H1 (cell line): Measurements from ENCODE around the gene CITED1. TPM values are rescaled to one million over a fixed set of nuclear protein-coding genes. Genes with fewer than 3 reads are reported as not detected.

Source experiments
- CTCF ChIA-PET: fragments of 300-600 bp; sonication (Branson Sonifier 250); formaldehyde crosslinking; loops from one replicate; lab custom pipeline; 2021; ENCODE audit not compliant: partially characterized antibody; lab: Charles Lee
- POLR2A ChIA-PET: fragments of 300-600 bp; sonication (Branson Sonifier 250); formaldehyde crosslinking; loops from one replicate; lab custom pipeline; 2021; ENCODE audit warnings: inconsistent platforms; ENCODE audit not compliant: partially characterized antibody; lab: Charles Lee
- DNase-seq, 2 experiments: peaks; one replicate each; pipeline versions ENCODE4 v3.0.0 to v3.0.0-alpha.2; 2010 to 2022; ENCODE audit warnings: low spot score in 2 of 2, low read depth in 1 of 2, mixed read lengths in 1 of 2
- FAIRE-seq: peaks from 2 replicates; lab custom pipeline; 2011; peaks lifted over from hg19 to GRCh38; lab: Jason Lieb, UNC
- H2AFZ ChIP-seq: 2 replicates; pipeline ENCODE4 v1.8.1; 2012; ENCODE audit warnings: low read length, inconsistent platforms
- H2AK5ac ChIP-seq: 2 replicates; pipeline ENCODE4 v1.6.1; 2013; ENCODE audit warnings: low read depth, low read length
- H2BK120ac ChIP-seq: replicated peaks from 2 replicates; pipeline ENCODE3; 2013; ENCODE audit warnings: low read depth, low read length, inconsistent platforms
- H2BK12ac ChIP-seq: 2 replicates; pipeline ENCODE4 v1.6.1; 2013; ENCODE audit warnings: low read depth, low read length
- H2BK15ac ChIP-seq: 2 replicates; pipeline ENCODE4 v1.6.1; 2013; ENCODE audit warnings: low read length
- H2BK20ac ChIP-seq: 2 replicates; pipeline ENCODE4 v1.6.1; 2013; ENCODE audit warnings: low read length
- H2BK5ac ChIP-seq: 2 replicates; pipeline ENCODE4 v1.6.1; 2013; ENCODE audit warnings: low read depth, low read length
- H3K14ac ChIP-seq: 2 replicates; pipeline ENCODE4 v1.6.1; 2013; ENCODE audit warnings: inconsistent platforms; ENCODE audit not compliant: insufficient read length
- H3K18ac ChIP-seq: 2 replicates; pipeline ENCODE4 v1.6.1; 2013; ENCODE audit warnings: low read length; ENCODE audit errors: extremely low read depth
- H3K23ac ChIP-seq: 2 replicates; pipeline ENCODE4 v1.6.1; 2013; ENCODE audit warnings: inconsistent platforms; ENCODE audit not compliant: insufficient read length
- H3K23me2 ChIP-seq: 2 replicates; pipeline ENCODE4 v1.6.1; 2013; ENCODE audit warnings: low read depth, low read length
- H3K27ac ChIP-seq: 2 replicates; pipeline ENCODE4 v1.6.1; 2011; ENCODE audit warnings: low read depth, low read length, inconsistent platforms
- H3K27me3 ChIP-seq, 4 experiments: replicated peaks in 1 of 4; 1 replicate in 1 of 4; 2 replicates in 3 of 4; pipeline versions ENCODE4 v1.6.1 to v1.8.1; 2011 to 2013; ENCODE audit warnings: low read length in 3 of 4, mild to moderate bottlenecking in 3 of 4, inconsistent platforms in 2 of 4, mixed read lengths in 2 of 4, moderate library complexity in 1 of 4; ENCODE audit not compliant: control insufficient read depth in 3 of 4, insufficient read depth in 3 of 4; ENCODE audit errors: extremely low read depth in 1 of 4
- H3K36me3 ChIP-seq, 4 experiments: 2 replicates each; pipeline versions ENCODE4 v1.6.1 to v1.8.1; 2011 to 2013; ENCODE audit warnings: mild to moderate bottlenecking in 4 of 4, low read length in 3 of 4, moderate library complexity in 2 of 4, control low read depth in 1 of 4, inconsistent platforms in 1 of 4; ENCODE audit not compliant: insufficient read depth in 4 of 4, control insufficient read depth in 2 of 4
- H3K4ac ChIP-seq: replicated peaks from 2 replicates; pipeline ENCODE3; 2013; ENCODE audit warnings: low read length, low read depth, mixed read lengths, inconsistent platforms; ENCODE audit not compliant: insufficient read length
- H3K4me1 ChIP-seq, 4 experiments: replicated peaks in 1 of 4; 1 replicate in 1 of 4; 2 replicates in 3 of 4; pipeline versions ENCODE4 v1.6.1 to v1.8.1; 2011 to 2013; ENCODE audit warnings: low read length in 3 of 4, inconsistent platforms in 2 of 4, mixed read lengths in 1 of 4; ENCODE audit not compliant: insufficient read depth in 4 of 4, control insufficient read depth in 3 of 4
- H3K4me2 ChIP-seq, 2 experiments: 2 replicates each; pipeline versions ENCODE4 v1.6.1 to v1.8.1; 2011 to 2013; ENCODE audit warnings: low read depth in 2 of 2, low read length in 2 of 2, control low read depth in 1 of 2, inconsistent platforms in 1 of 2, mild to moderate bottlenecking in 1 of 2; ENCODE audit not compliant: insufficient read depth in 1 of 2
- H3K4me3 ChIP-seq, 4 experiments: fragments of 200-600, 300-600 bp in 1 of 4; sonication (generic), shearing (Covaris generic), sonication (Bioruptor Twin) in 1 of 4; 2 replicates each; pipeline versions ENCODE4 v1.5.1 to v1.8.1; 2011 to 2016; ENCODE audit warnings: low read length in 4 of 4, low read depth in 3 of 4, control low read depth in 2 of 4, inconsistent platforms in 2 of 4, mild to moderate bottlenecking in 2 of 4, mixed read lengths in 1 of 4, moderate library complexity in 1 of 4; ENCODE audit not compliant: insufficient read depth in 2 of 4; ENCODE audit errors: extremely low read depth in 1 of 4
- H3K56ac ChIP-seq: replicated peaks from 2 replicates; pipeline ENCODE3; 2013; ENCODE audit warnings: low read depth, mild to moderate bottlenecking, mixed read lengths, low read length, inconsistent platforms; ENCODE audit not compliant: insufficient read length
- H3K79me1 ChIP-seq: 2 replicates; pipeline ENCODE4 v1.6.1; 2013; ENCODE audit warnings: low read depth, low read length, control low read depth
- H3K79me2 ChIP-seq, 2 experiments: 2 replicates each; pipeline versions ENCODE4 v1.6.1 to v1.8.1; 2012 to 2013; ENCODE audit warnings: low read length in 2 of 2, mild to moderate bottlenecking in 2 of 2, inconsistent platforms in 1 of 2; ENCODE audit not compliant: insufficient read depth in 2 of 2, control insufficient read depth in 1 of 2
- H3K9ac ChIP-seq, 4 experiments: replicated peaks in 1 of 4; 1 replicate in 1 of 4; 2 replicates in 3 of 4; pipeline versions ENCODE4 v1.6.1 to v1.8.1; 2011 to 2013; ENCODE audit warnings: low read depth in 3 of 4, low read length in 3 of 4, control low read depth in 2 of 4, mild to moderate bottlenecking in 2 of 4, moderate library complexity in 2 of 4, inconsistent platforms in 1 of 4; ENCODE audit errors: extremely low read depth in 1 of 4
- H3K9me3 ChIP-seq, 2 experiments: 2 replicates each; pipeline versions ENCODE4 v1.6.1 to v1.8.1; 2012 to 2013; ENCODE audit warnings: mild to moderate bottlenecking in 2 of 2, moderate library complexity in 2 of 2, control low read depth in 1 of 2, inconsistent platforms in 1 of 2, low read depth in 1 of 2, low read length in 1 of 2, mixed read lengths in 1 of 2; ENCODE audit not compliant: insufficient read depth in 2 of 2
- H4K20me1 ChIP-seq, 2 experiments: replicated peaks in 1 of 2; 2 replicates each; pipeline versions ENCODE3 to v1.8.1; 2011 to 2013; ENCODE audit warnings: inconsistent platforms in 2 of 2, low read length in 2 of 2, mild to moderate bottlenecking in 1 of 2; ENCODE audit not compliant: insufficient read depth in 2 of 2, control insufficient read depth in 1 of 2
- H4K5ac ChIP-seq: 2 replicates; pipeline ENCODE4 v1.6.1; 2013; ENCODE audit warnings: low read length, low read depth, mixed read lengths, inconsistent platforms; ENCODE audit not compliant: insufficient read length
- H4K8ac ChIP-seq: 2 replicates; pipeline ENCODE4 v1.8.0; 2013; ENCODE audit warnings: mild to moderate bottlenecking, moderate library complexity, low read length, inconsistent platforms; ENCODE audit not compliant: insufficient read depth; ENCODE audit errors: extremely low read depth
- H4K91ac ChIP-seq: replicated peaks from 2 replicates; pipeline ENCODE3; 2013; ENCODE audit warnings: low read length, mixed read lengths, inconsistent platforms; ENCODE audit not compliant: insufficient read length
- ASH2L ChIP-seq: fragments of 200-600, 300-600 bp; sonication (generic); IDR thresholded peaks from one replicate; pipeline ENCODE4 v1.7.1; 2017; ENCODE audit warnings: low read length
- BRCA1 ChIP-seq: IDR thresholded peaks from 2 replicates; pipeline ENCODE4 v1.6.1; 2012; ENCODE audit warnings: low read depth, low read length, improper control_type of control experiment
- CBX8 ChIP-seq: fragments of 300-800, 300-1000 bp; sonication (generic); IDR thresholded peaks from 2 replicates; pipeline ENCODE4 v1.7.1; 2016; ENCODE audit warnings: low read depth, low read length, borderline replicate concordance
- CREB1 ChIP-seq: IDR thresholded peaks from 2 replicates; pipeline ENCODE4 v1.6.1; 2012; ENCODE audit warnings: inconsistent platforms
- JUN ChIP-seq: IDR thresholded peaks from 2 replicates; pipeline ENCODE4 v1.6.1; 2011; ENCODE audit warnings: low read depth, mild to moderate bottlenecking, improper control_type of control experiment, low read length
- MAFK ChIP-seq: IDR thresholded peaks from 2 replicates; pipeline ENCODE4 v1.6.1; 2012; ENCODE audit warnings: low read depth, mild to moderate bottlenecking, improper control_type of control experiment, low read length
- NRF1 ChIP-seq: IDR thresholded peaks from 2 replicates; pipeline ENCODE4 v1.6.1; 2011; ENCODE audit warnings: mild to moderate bottlenecking, low read depth, low read length, improper control_type of control experiment
- PHF8 ChIP-seq: fragments of 200-600 bp; sonication (generic); conservative IDR thresholded peaks from 2 replicates; pipeline ENCODE4 v1.7.1; 2012; ENCODE audit warnings: low read depth, mild to moderate bottlenecking, inconsistent platforms, low read length, moderate library complexity
- RFX5 ChIP-seq: IDR thresholded peaks from 2 replicates; pipeline ENCODE4 v1.6.1; 2011; ENCODE audit warnings: low read depth, low read length, improper control_type of control experiment, borderline replicate concordance
- RXRA ChIP-seq: IDR thresholded peaks from 2 replicates; pipeline ENCODE4 v1.6.1; 2011; ENCODE audit warnings: low read depth, mild to moderate bottlenecking, low read length, moderate library complexity; ENCODE audit not compliant: insufficient read depth
- SIN3A ChIP-seq, 2 experiments: IDR thresholded peaks in 1 of 2; conservative IDR thresholded peaks in 1 of 2; 2 replicates each; pipeline ENCODE4 v1.6.1; 2011 to 2012; ENCODE audit warnings: low read length in 2 of 2, improper control_type of control experiment in 1 of 2, low read depth in 1 of 2, mild to moderate bottlenecking in 1 of 2
- SP1 ChIP-seq: IDR thresholded peaks from 2 replicates; pipeline ENCODE4 v1.6.1; 2011; ENCODE audit warnings: low read depth, low read length
- SRF ChIP-seq: IDR thresholded peaks from 2 replicates; pipeline ENCODE4 v1.6.1; 2011; ENCODE audit warnings: mild to moderate bottlenecking, low read depth, low read length, moderate library complexity
- TAF1 ChIP-seq: IDR thresholded peaks from 2 replicates; pipeline ENCODE4 v1.6.1; 2011; ENCODE audit warnings: mild to moderate bottlenecking, low read depth, low read length
- TBP ChIP-seq: IDR thresholded peaks from 2 replicates; pipeline ENCODE4 v1.6.1; 2011; ENCODE audit warnings: low read depth, low read length, improper control_type of control experiment
- ZNF274 ChIP-seq: IDR thresholded peaks from 2 replicates; pipeline ENCODE4 v1.7.0; 2012; ENCODE audit warnings: low read length, borderline replicate concordance; ENCODE audit errors: extremely low read depth
- WGBS, 2 experiments: shearing (Covaris generic) in 1 of 2; methylation state at CpG; one replicate each; pipeline versions ENCODE4 v1.1.6 to v1.1.7; 2013 to 2015; ENCODE audit warnings: low lambda C conversion rate in 2 of 2, mixed read lengths in 2 of 2, inconsistent platforms in 1 of 2, low coverage in 1 of 2, missing lambda C conversion rate in 1 of 2; ENCODE audit not compliant: insufficient replicate concordance in 2 of 2, insufficient coverage in 1 of 2, insufficient read length in 1 of 2; ENCODE audit errors: extremely low coverage in 1 of 2, missing lambda C conversion rate in 1 of 2; 5-methylcytosine and 5-hydroxymethylcytosine counted together
- polyA plus RNA-seq, 7 experiments: library from polyadenylated mRNA; depleted of rRNA in 3 of 7; stranded (reverse) in 5 of 7; unstranded in 2 of 7; fragments of >200 nt in 5 of 7; fragments of 200-250 nt in 2 of 7; gene quantifications; 1 replicate in 5 of 7; 2 replicates in 1 of 7; 4 replicates in 1 of 7; pipeline versions ENCODE4 v1.2.1 to v1.2.3, GENCODE V29; 2011 to 2013; ENCODE audit warnings: missing spikeins in 2 of 7, mixed read lengths in 2 of 7
- total RNA-seq: library from RNA; stranded (reverse); fragmentation: NEBNext Ultra II Directional; extraction: Animal tissue kit (Norgen Biotek cat#: 25700); gene quantifications from 2 replicates; pipeline ENCODE4 v1.2.1, GENCODE V29; 2021

The CITED1 gene
- total and polyA plus RNA-seq, 2 of the 8 experiments (the other 6 are each of a cell fraction or from before 2014, with no cell fraction given): 1.2 to 2.4 TPM

DNA sequence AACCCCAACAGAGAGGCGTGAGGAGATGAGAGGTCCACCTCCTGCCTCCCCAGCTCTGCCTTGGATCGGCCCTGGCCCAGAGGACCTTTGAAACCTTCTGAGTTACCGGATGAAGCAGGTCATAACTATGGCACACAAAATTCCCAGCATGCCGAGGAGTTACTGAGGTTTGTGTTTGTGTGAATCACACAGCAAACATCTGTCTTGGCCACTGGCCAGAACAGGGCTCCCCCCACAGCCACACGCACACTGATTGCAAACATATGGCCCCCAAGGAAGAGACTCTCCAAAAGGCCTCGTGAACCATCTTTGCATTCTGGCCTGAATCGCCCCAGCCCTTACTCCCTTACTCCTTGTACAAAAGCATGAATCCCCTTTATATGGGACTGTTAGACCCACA is 47.5 kb downstream of the CITED1 start:
- H3K79me1 ChIP-seq: no peaks in the 10 kb centered on the region
- H2BK12ac ChIP-seq: no peak overlapping the region
- H3K23ac ChIP-seq: no peak overlapping the region
- CTCF ChIA-PET: interaction anchor here (1.7 kb wide), 1 partner anchor 16 kb away, joined by 6 read pairs; no protein-coding TSS in a partner anchor
- H2BK120ac ChIP-seq: no peak overlapping the region
- no peak overlapping the region for H3K4ac ChIP-seq
- POLR2A ChIA-PET: interaction anchor here (1.0 to 1.7 kb wide), 3 partner anchors 11 to 17 kb away, joined by 3 to 10 read pairs (median 4); no protein-coding TSS in a partner anchor
- 88% methylated on average over 7 of the region's 7 CpGs; no CpG with 5 or more reads in 1 of the 2 experiments for WGBS, 2 experiments
- H3K27me3 ChIP-seq: no peaks in the 10 kb centered on the region
- no peak overlapping the region for H3K18ac ChIP-seq
- no peaks in the 10 kb centered on the region for H3K9me3 ChIP-seq
- H3K23me2 ChIP-seq: peaks cover 3% of the 10 kb centered on the region; the same call in 1 of the 2 replicates
- no peak overlapping the region for H2BK5ac ChIP-seq
- peaks cover 0 to 3% (median 2%) of the 10 kb centered on the region in 4 experiments; a peak in 2 of 7 replicates for H3K4me1 ChIP-seq
- no peak overlapping the region for H3K9ac ChIP-seq
- FAIRE-seq: no peak
- H3K4me2 ChIP-seq: no peak overlapping the region
- no peak overlapping the region for H3K4me3 ChIP-seq
- H3K14ac ChIP-seq: no peak overlapping the region
- no peak overlapping the region for H3K56ac ChIP-seq
- H3K36me3 ChIP-seq: no peaks in the 10 kb centered on the region
- no peak overlapping the region for H3K27ac ChIP-seq
- H4K20me1 ChIP-seq: no peaks in the 10 kb centered on the region
- H4K5ac ChIP-seq: no peak overlapping the region
- H2AFZ ChIP-seq: no peak overlapping the region
- H2AK5ac ChIP-seq: no peak overlapping the region
- H4K8ac ChIP-seq: no peak overlapping the region
- DNase-seq: no peak
- H2BK20ac ChIP-seq: no peak overlapping the region
- H3K79me2 ChIP-seq: no peaks in the 10 kb centered on the region
- no peak overlapping the region for H4K91ac ChIP-seq
- H2BK15ac ChIP-seq: no peak overlapping the region
- no peak for TF ChIP-seq TAF1
- TF ChIP-seq PHF8: no peak
- TF ChIP-seq SP1: no peak
- no peak for TF ChIP-seq BRCA1
- TF ChIP-seq CBX8: no peak
- TF ChIP-seq ASH2L: no peak
- no peak for TF ChIP-seq CREB1
- no peak for TF ChIP-seq NRF1
- no peak for TF ChIP-seq SRF
- TF ChIP-seq TBP: no peak
- no peak for TF ChIP-seq RFX5
- no peak for TF ChIP-seq SIN3A (conservative IDR thresholded peaks at IDR 0.05 in 1 of 2, IDR thresholded peaks at IDR 0.05 in 1 of 2; ENCODE audit: low read depth in 1 of 2, low read length in 2 of 2)
- TF ChIP-seq ZNF274: no peak
- no peak for TF ChIP-seq MAFK
- no peak for TF ChIP-seq JUN
- TF ChIP-seq RXRA: no peak
